Activated naive CD8-positive, alpha-beta T cell treated with anti-CD3 and anti-CD28 coated beads, Interleukin-2, amount 50 U/mL, for 16 hours (primary cell): ENCODE results near the gene SNRPN.
"Not testable (repeated sequence)": the region's sequence is repeated elsewhere in the genome, so short reads cannot be mapped to it uniquely, and the experiment has no call there.

Experiments used
- DNase-seq: peaks from one replicate; pipeline ENCODE4 v3.0.0-alpha.2; 2020; ENCODE audit warnings: low read depth, low spot score

SNRPN gene

GRCh38 chr15:24971052-24971451 is 16.3 kb downstream of the SNRPN start:
- DNase-seq: no peak

GRCh38 chr15:24971772-24972171 is 17.0 kb downstream of the SNRPN start:
- DNase-seq: no peak

- DNase-seq: not testable (repeated sequence)
Observed at GRCh38 chr15:24972707-24973106, 17.9 kb downstream of the SNRPN start.

GRCh38 chr15:24976932-24977331 is 22.1 kb downstream of the SNRPN start:
- DNase-seq: no peak

GRCh38 chr15:24977686-24978085 is 22.9 kb downstream of the SNRPN start:
- no peak for DNase-seq

- DNase-seq: no peak
Observed at GRCh38 chr15:24985224-24985623, 30.4 kb downstream of the SNRPN start.

- no peak for DNase-seq
Observed at GRCh38 chr15:24986653-24987052, 31.9 kb downstream of the SNRPN start.

GRCh38 chr15:25019434-25019833 is 64.6 kb downstream of the SNRPN start:
- DNase-seq: no peak

- no peak for DNase-seq
Observed at GRCh38 chr15:25022233-25022632, 67.4 kb downstream of the SNRPN start.
